ENCODE results near the gene UPK3BL1.
"Not testable (repeated sequence)": the region's sequence is repeated elsewhere in the genome, so short reads cannot be mapped to it uniquely, and the experiment has no call there.

DNA sequence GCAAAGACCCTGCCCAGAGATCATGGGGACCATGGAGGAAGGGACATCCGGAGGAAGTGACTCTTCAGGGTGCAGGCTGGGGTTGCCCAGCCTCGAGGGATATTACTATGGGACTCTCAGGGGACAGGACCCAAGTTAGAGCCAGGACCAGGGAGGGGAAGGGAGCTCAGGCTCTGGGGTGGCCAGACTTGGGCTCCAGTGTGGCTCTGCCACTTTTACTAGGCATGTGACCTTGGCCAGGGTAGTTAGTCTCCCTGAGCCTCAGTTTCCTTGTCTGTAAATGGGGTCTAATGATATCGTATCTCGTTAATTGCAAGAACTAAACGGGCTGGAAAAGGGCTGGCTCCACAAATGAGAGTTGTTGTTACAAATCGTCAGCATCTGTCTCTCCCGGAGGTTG lies 32.1 kb downstream of the UPK3BL1 start:
- TF ChIP-seq EZH2phosphoT487 (IDR thresholded peaks at IDR 0.05; ENCODE audit: low read depth, severe bottlenecking, unreplicated experiment) = not testable (repeated sequence)
- TF ChIP-seq, protein P1, sequence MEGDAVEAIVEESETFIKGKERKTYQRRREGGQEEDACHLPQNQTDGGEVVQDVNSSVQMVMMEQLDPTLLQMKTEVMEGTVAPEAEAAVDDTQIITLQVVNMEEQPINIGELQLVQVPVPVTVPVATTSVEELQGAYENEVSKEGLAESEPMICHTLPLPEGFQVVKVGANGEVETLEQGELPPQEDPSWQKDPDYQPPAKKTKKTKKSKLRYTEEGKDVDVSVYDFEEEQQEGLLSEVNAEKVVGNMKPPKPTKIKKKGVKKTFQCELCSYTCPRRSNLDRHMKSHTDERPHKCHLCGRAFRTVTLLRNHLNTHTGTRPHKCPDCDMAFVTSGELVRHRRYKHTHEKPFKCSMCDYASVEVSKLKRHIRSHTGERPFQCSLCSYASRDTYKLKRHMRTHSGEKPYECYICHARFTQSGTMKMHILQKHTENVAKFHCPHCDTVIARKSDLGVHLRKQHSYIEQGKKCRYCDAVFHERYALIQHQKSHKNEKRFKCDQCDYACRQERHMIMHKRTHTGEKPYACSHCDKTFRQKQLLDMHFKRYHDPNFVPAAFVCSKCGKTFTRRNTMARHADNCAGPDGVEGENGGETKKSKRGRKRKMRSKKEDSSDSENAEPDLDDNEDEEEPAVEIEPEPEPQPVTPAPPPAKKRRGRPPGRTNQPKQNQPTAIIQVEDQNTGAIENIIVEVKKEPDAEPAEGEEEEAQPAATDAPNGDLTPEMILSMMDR (IDR thresholded peaks at IDR 0.05; ENCODE audit: poor library complexity) = not testable (repeated sequence)

All from hepatocyte (in vitro differentiated cells).